Measurements from ENCODE around the gene SPRN.

DNA sequence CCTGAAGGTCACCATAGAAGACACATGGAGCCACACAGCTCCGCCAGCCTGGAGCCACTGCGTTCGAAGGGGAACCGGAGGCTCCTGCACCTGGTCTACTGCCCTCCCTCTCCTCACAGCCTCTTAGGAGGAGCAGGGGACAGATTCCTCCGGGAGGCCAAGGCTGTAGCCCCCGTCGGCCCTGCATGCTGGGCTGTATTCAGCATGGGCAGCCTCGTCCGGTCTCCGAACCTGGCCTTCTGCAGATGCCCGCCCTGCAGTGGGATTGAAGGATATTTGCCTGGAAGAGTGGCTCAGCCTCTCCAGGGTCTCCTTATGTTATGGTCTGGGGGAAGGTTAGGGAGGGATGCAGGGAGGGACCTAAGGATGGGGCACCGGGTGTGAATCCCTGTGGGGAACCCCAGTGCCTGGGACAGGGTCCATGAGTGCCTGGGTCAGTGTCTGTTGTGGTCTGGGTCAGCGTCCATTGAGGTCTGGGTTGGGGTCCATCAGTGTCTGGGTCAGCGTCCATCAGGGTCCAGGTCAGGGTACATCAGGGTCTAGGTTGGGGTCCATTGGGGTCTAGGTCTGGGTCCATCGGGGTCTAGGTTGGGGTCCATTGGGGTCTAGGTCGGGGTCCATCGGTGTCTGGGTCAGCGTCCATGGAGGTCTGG, 16.3 kb upstream of the SPRN start:
- TF ChIP-seq, protein P1, sequence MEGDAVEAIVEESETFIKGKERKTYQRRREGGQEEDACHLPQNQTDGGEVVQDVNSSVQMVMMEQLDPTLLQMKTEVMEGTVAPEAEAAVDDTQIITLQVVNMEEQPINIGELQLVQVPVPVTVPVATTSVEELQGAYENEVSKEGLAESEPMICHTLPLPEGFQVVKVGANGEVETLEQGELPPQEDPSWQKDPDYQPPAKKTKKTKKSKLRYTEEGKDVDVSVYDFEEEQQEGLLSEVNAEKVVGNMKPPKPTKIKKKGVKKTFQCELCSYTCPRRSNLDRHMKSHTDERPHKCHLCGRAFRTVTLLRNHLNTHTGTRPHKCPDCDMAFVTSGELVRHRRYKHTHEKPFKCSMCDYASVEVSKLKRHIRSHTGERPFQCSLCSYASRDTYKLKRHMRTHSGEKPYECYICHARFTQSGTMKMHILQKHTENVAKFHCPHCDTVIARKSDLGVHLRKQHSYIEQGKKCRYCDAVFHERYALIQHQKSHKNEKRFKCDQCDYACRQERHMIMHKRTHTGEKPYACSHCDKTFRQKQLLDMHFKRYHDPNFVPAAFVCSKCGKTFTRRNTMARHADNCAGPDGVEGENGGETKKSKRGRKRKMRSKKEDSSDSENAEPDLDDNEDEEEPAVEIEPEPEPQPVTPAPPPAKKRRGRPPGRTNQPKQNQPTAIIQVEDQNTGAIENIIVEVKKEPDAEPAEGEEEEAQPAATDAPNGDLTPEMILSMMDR (IDR thresholded peaks at IDR 0.05) = no peak
- TF ChIP-seq POLR2A (IDR thresholded peaks at IDR 0.05) (no peak), POLR2AphosphoS5 (IDR thresholded peaks at IDR 0.05) (no peak)

All from sigmoid colon (tissue), 4 donors.